K562 (cell line): ENCODE measurements around the gene ACER1. TPM values are rescaled to one million over a fixed set of nuclear protein-coding genes. Genes with fewer than 3 reads are reported as not detected.
A peak's percentile ranks its signal among the peaks of the same experiment; 100 is the strongest.

ENCODE experiments used
- ARID2 ChIP-seq: fragments of 450-650 bp; IDR thresholded peaks from 2 replicates; pipeline ENCODE4 v1.6.1; 2017; ENCODE audit warnings: antibody characterized with exemption, mild to moderate bottlenecking
- BCOR ChIP-seq: fragments of 450-650 bp; IDR thresholded peaks from 2 replicates; pipeline ENCODE4 v1.6.1; 2016
- CUX1 ChIP-seq: fragments of 200-800 bp; sonication (Bioruptor generic); IDR thresholded peaks from 2 replicates; pipeline ENCODE4 v1.6.1; 2016; ENCODE audit warnings: missing genetic modification characterization, missing compliant biosample characterization
- ELF1 ChIP-seq: fragments of 200-800 bp; sonication (Bioruptor generic); IDR thresholded peaks from 2 replicates; pipeline ENCODE4 v1.6.1; 2016; ENCODE audit warnings: missing genetic modification characterization, missing compliant biosample characterization
- LARP7 ChIP-seq: fragments of 450-650 bp; IDR thresholded peaks from 2 replicates; pipeline ENCODE4 v1.6.1; 2016
- RFX7 ChIP-seq: fragments of 250-450 bp; sonication (Bioruptor Pico); IDR thresholded peaks from 2 replicates; pipeline ENCODE4 v1.5.1; 2021; ENCODE audit warnings: mild to moderate bottlenecking
- SNAPC5 ChIP-seq: fragments of 250-450 bp; sonication (Bioruptor Pico); IDR thresholded peaks from 2 replicates; pipeline ENCODE4 v1.8.0; 2021; ENCODE audit warnings: moderate library complexity, mild to moderate bottlenecking, inconsistent platforms
- SUPT5H ChIP-seq: fragments of 450-650 bp; IDR thresholded peaks from 2 replicates; pipeline ENCODE4 v1.6.1; 2016
- TRIM28 ChIP-seq: fragments of 450-650 bp; IDR thresholded peaks from 2 replicates; pipeline ENCODE4 v1.6.1; 2017
- ZFX ChIP-seq: sonication (generic); formaldehyde crosslinking; IDR thresholded peaks from 2 replicates; pipeline ENCODE4 v1.8.0; 2022; ENCODE audit warnings: mild to moderate bottlenecking, missing genetic modification reagents, moderate library complexity
- ZNF354B ChIP-seq: fragments of 250-450 bp; sonication (Bioruptor Pico); IDR thresholded peaks from 2 replicates; pipeline ENCODE4 v1.4.0; 2020
- ZNF707 ChIP-seq: fragments of 250-450 bp; sonication (Bioruptor Pico); conservative IDR thresholded peaks from 2 replicates; pipeline ENCODE4 v1.8.0; 2022; ENCODE audit warnings: inconsistent platforms, mild to moderate bottlenecking, moderate library complexity
- ZNF764 ChIP-seq: fragments of 250-450 bp; sonication (Bioruptor Pico); IDR thresholded peaks from 2 replicates; pipeline ENCODE4 v1.4.0; 2020; ENCODE audit warnings: low read depth, mild to moderate bottlenecking, moderate library complexity
- polyA plus RNA-seq, 8 experiments: library from polyadenylated mRNA; depleted of rRNA in 4 of 8; stranded (reverse) in 5 of 8; unstranded in 3 of 8; fragments of >200 nt; fragmentation: Nextera tagmentation in 2 of 8; fragmentation: Illumina TruSeq in 1 of 8; extraction: Ambion mirVana in 2 of 8; extraction: Trizol in 1 of 8; gene quantifications; 2 replicates each; pipeline versions ENCODE4 v1.2.1 to v1.2.3, GENCODE V29; 2011 to 2014; ENCODE audit warnings: inconsistent platforms in 1 of 8, missing spikeins in 1 of 8
- total RNA-seq, 7 experiments: library from RNA; depleted of rRNA in 6 of 7; stranded (reverse); fragments of >200 nt in 6 of 7; fragmentation: Illumina TruSeq in 2 of 7; extraction: Trizol in 2 of 7; gene quantifications; 2 replicates each; pipeline versions ENCODE4 v1.2.1 to v1.2.3, GENCODE V29; 2011 to 2021; ENCODE audit warnings: low replicate concordance in 1 of 7
- TF ChIP-seq, protein P1 (sequence below), 3 experiments: fragments of 200-800 bp in 1 of 3; fragments of 250-450 bp in 1 of 3; fragments of 450-650 bp in 1 of 3; sonication (Bioruptor Pico) in 1 of 3; sonication (Bioruptor generic) in 1 of 3; formaldehyde crosslinking in 1 of 3; IDR thresholded peaks; 2 replicates each; pipeline versions ENCODE4 v1.6.1 to v1.8.0; 2016 to 2022; ENCODE audit warnings: mild to moderate bottlenecking in 2 of 3, missing genetic modification characterization in 2 of 3, missing compliant biosample characterization in 1 of 3, moderate library complexity in 1 of 3
- TF ChIP-seq, protein P2 (sequence below): fragments of 450-650 bp; formaldehyde crosslinking; IDR thresholded peaks from 2 replicates; pipeline ENCODE4 v1.4.0; 2022; ENCODE audit warnings: missing genetic modification characterization
- TF ChIP-seq, protein P3 (sequence below), 2 experiments: IDR thresholded peaks; 2 replicates each; pipeline ENCODE4 v1.6.1; 2012; ENCODE audit warnings: improper control_type of control experiment in 2 of 2, low read depth in 2 of 2, low read length in 2 of 2, borderline replicate concordance in 1 of 2

The ACER1 gene
- total and polyA plus RNA-seq, 9 of the 15 experiments (the other 6 are each of a cell fraction or from before 2014, with no cell fraction given) = not detected

GRCh38 chr19:6272411-6272791, 61.0 kb downstream of the ACER1 start (continued):
- TF ChIP-seq, protein P1, sequence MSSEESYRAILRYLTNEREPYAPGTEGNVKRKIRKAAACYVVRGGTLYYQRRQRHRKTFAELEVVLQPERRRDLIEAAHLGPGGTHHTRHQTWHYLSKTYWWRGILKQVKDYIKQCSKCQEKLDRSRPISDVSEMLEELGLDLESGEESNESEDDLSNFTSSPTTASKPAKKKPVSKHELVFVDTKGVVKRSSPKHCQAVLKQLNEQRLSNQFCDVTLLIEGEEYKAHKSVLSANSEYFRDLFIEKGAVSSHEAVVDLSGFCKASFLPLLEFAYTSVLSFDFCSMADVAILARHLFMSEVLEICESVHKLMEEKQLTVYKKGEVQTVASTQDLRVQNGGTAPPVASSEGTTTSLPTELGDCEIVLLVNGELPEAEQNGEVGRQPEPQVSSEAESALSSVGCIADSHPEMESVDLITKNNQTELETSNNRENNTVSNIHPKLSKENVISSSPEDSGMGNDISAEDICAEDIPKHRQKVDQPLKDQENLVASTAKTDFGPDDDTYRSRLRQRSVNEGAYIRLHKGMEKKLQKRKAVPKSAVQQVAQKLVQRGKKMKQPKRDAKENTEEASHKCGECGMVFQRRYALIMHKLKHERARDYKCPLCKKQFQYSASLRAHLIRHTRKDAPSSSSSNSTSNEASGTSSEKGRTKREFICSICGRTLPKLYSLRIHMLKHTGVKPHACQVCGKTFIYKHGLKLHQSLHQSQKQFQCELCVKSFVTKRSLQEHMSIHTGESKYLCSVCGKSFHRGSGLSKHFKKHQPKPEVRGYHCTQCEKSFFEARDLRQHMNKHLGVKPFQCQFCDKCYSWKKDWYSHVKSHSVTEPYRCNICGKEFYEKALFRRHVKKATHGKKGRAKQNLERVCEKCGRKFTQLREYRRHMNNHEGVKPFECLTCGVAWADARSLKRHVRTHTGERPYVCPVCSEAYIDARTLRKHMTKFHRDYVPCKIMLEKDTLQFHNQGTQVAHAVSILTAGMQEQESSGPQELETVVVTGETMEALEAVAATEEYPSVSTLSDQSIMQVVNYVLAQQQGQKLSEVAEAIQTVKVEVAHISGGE (CRISPR knock-in tag; IDR thresholded peaks at IDR 0.05) = no peak
- TF ChIP-seq SNAPC5 (CRISPR knock-in tag) (no peak), BCOR (no peak), ZNF764 (CRISPR knock-in tag) (no peak), RFX7 (CRISPR knock-in tag) (no peak), ZNF707 (no peak), TRIM28 (no peak), CUX1 (CRISPR knock-in tag) (no peak), ZNF354B (no peak), ELF1 (tag) (0 out of 2 replicates have a peak, but pooled peaks have one; percentile 17), ARID2 (no peak), LARP7 (no peak), ZFX (CRISPR knock-in tag) (peak; percentile 38; the same call in 1 of the 2 replicates), SUPT5H (no peak)
- TF ChIP-seq, protein P2, sequence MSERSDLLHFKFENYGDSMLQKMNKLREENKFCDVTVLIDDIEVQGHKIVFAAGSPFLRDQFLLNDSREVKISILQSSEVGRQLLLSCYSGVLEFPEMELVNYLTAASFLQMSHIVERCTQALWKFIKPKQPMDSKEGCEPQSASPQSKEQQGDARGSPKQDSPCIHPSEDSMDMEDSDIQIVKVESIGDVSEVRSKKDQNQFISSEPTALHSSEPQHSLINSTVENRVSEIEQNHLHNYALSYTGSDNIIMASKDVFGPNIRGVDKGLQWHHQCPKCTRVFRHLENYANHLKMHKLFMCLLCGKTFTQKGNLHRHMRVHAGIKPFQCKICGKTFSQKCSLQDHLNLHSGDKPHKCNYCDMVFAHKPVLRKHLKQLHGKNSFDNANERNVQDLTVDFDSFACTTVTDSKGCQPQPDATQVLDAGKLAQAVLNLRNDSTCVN (CRISPR knock-in tag) = no peak
- TF ChIP-seq, protein P3, sequence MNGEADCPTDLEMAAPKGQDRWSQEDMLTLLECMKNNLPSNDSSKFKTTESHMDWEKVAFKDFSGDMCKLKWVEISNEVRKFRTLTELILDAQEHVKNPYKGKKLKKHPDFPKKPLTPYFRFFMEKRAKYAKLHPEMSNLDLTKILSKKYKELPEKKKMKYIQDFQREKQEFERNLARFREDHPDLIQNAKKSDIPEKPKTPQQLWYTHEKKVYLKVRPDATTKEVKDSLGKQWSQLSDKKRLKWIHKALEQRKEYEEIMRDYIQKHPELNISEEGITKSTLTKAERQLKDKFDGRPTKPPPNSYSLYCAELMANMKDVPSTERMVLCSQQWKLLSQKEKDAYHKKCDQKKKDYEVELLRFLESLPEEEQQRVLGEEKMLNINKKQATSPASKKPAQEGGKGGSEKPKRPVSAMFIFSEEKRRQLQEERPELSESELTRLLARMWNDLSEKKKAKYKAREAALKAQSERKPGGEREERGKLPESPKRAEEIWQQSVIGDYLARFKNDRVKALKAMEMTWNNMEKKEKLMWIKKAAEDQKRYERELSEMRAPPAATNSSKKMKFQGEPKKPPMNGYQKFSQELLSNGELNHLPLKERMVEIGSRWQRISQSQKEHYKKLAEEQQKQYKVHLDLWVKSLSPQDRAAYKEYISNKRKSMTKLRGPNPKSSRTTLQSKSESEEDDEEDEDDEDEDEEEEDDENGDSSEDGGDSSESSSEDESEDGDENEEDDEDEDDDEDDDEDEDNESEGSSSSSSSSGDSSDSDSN (IDR thresholded peaks at IDR 0.05; ENCODE audit: borderline replicate concordance in 1 of 2, low read depth in 2 of 2, low read length in 2 of 2) = 0 out of 4 replicates have a peak, but pooled peaks of 1 of the 2 experiments have one; percentile 24
